Adrenal gland (tissue), 5 donors: ENCODE data around the gene PEX16.

Experiments
- POLR2A ChIP-seq, 2 donors: fragments of 450-650 bp; IDR thresholded peaks; one replicate each; pipeline ENCODE4 v1.6.1; 2017; ENCODE audit warnings: antibody characterized with exemption in 2 of 2, mild to moderate bottlenecking in 2 of 2, moderate library complexity in 1 of 2
- TF ChIP-seq, protein P1 (sequence below), 6 experiments: fragments of 450-650 bp in 4 of 6; fragments of 200-600 bp in 2 of 6; sonication (generic) in 1 of 6; IDR thresholded peaks; 1 replicate in 5 of 6; 2 replicates in 1 of 6; pipeline versions ENCODE4 v1.5.1 to v1.8.0; 2016 to 2021; ENCODE audit warnings: antibody characterized with exemption in 6 of 6, mild to moderate bottlenecking in 2 of 6, moderate library complexity in 1 of 6
- donor health status: DM: no; HTN: no; CAD: no.

DNA sequence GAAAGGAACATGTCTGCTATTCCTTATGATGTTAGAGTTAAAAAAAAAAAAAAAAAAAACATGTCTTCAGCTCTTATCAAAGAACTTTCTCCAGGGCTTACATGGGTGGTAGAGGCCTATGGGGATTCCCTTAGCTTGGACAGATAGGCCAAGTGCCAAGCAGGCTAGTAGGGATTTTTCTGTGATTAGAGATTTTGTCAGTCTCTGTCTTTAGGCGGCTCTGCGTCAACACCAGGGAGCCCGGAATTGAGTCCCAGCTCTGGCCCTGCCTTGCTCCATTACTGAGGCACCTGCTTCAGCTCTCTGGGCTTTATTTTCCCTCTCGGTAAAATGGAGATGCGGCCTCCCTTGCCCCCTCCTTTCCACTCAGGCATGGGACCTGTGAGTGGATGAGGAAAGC, 57.3 kb downstream of the PEX16 start:
- TF ChIP-seq, protein P1, sequence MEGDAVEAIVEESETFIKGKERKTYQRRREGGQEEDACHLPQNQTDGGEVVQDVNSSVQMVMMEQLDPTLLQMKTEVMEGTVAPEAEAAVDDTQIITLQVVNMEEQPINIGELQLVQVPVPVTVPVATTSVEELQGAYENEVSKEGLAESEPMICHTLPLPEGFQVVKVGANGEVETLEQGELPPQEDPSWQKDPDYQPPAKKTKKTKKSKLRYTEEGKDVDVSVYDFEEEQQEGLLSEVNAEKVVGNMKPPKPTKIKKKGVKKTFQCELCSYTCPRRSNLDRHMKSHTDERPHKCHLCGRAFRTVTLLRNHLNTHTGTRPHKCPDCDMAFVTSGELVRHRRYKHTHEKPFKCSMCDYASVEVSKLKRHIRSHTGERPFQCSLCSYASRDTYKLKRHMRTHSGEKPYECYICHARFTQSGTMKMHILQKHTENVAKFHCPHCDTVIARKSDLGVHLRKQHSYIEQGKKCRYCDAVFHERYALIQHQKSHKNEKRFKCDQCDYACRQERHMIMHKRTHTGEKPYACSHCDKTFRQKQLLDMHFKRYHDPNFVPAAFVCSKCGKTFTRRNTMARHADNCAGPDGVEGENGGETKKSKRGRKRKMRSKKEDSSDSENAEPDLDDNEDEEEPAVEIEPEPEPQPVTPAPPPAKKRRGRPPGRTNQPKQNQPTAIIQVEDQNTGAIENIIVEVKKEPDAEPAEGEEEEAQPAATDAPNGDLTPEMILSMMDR (IDR thresholded peaks at IDR 0.05) = no peak
- TF ChIP-seq POLR2A (IDR thresholded peaks at IDR 0.05) = no peak
